ENCODE data around the gene KLK15. TPM values are rescaled to one million over a fixed set of nuclear protein-coding genes. Genes with fewer than 3 reads are reported as not detected.

Gene KLK15
- total RNA-seq, 1 donor from 2014 or later: not detected

GRCh38 chr19:50798659-50799546, 34.5 kb downstream of the KLK15 start:
- peaks cover 12 to 19% (median 14%) of the 10 kb centered on the region in 3 donors for H3K4me1 ChIP-seq (ENCODE audit: control insufficient read depth in 3 of 3, insufficient read depth in 3 of 3, low read length in 3 of 3)
- H3K9me3 ChIP-seq (ENCODE audit: control insufficient read depth in 3 of 3, low read length in 3 of 3): no peaks in the 10 kb centered on the region
- H3K36me3 ChIP-seq (ENCODE audit: control insufficient read depth in 3 of 3, insufficient read depth in 3 of 3, low read length in 3 of 3): peaks cover 35 to 40% (median 37%) of the 10 kb centered on the region in 3 donors

GRCh38 chr19:50797781-50798658, 35.4 kb downstream of the KLK15 start:
- H3K27me3 ChIP-seq (ENCODE audit: control insufficient read depth in 3 of 3, insufficient read depth in 3 of 3, low read length in 3 of 3): no peaks in the 10 kb centered on the region
- no peaks in the 10 kb centered on the region for H3K9me3 ChIP-seq (ENCODE audit: control insufficient read depth in 3 of 3, low read length in 3 of 3)
- no peak overlapping the region for H3K4me3 ChIP-seq (ENCODE audit: low read length in 3 of 3)
- H3K9ac ChIP-seq (ENCODE audit: low read depth in 1 of 3, low read length in 3 of 3): no peak overlapping the region
- peaks cover 3 to 11% (median 5%) of the 10 kb centered on the region in 3 donors for H3K4me1 ChIP-seq (ENCODE audit: control insufficient read depth in 3 of 3, insufficient read depth in 3 of 3, low read length in 3 of 3)
- H3K27ac ChIP-seq (ENCODE audit: low read depth, low read length): no peak overlapping the region
- H3K36me3 ChIP-seq (ENCODE audit: control insufficient read depth in 3 of 3, insufficient read depth in 3 of 3, low read length in 3 of 3): peaks cover 35 to 40% (median 37%) of the 10 kb centered on the region in 3 donors

More at GRCh38 chr19:50798659-50799546, 34.5 kb downstream of the KLK15 start:
- H3K27ac ChIP-seq (ENCODE audit: low read depth, low read length): no peak overlapping the region
- no peak overlapping the region for H3K9ac ChIP-seq (ENCODE audit: low read depth in 1 of 3, low read length in 3 of 3)
- no peak overlapping the region for H3K4me3 ChIP-seq (ENCODE audit: low read length in 3 of 3)
- H3K27me3 ChIP-seq (ENCODE audit: control insufficient read depth in 3 of 3, insufficient read depth in 3 of 3, low read length in 3 of 3): no peaks in the 10 kb centered on the region

- no peak overlapping the region for H3K9ac ChIP-seq (ENCODE audit: low read depth in 1 of 3, low read length in 3 of 3)
- peaks cover 35 to 40% (median 37%) of the 10 kb centered on the region in 3 donors for H3K36me3 ChIP-seq (ENCODE audit: control insufficient read depth in 3 of 3, insufficient read depth in 3 of 3, low read length in 3 of 3)
- H3K4me3 ChIP-seq (ENCODE audit: low read length in 3 of 3): no peak overlapping the region
- no peaks in the 10 kb centered on the region for H3K9me3 ChIP-seq (ENCODE audit: control insufficient read depth in 3 of 3, low read length in 3 of 3)
- H3K4me1 ChIP-seq (ENCODE audit: control insufficient read depth in 3 of 3, insufficient read depth in 3 of 3, low read length in 3 of 3): peaks cover 0 to 5% (median 0%) of the 10 kb centered on the region in 3 donors
- no peaks in the 10 kb centered on the region for H3K27me3 ChIP-seq (ENCODE audit: control insufficient read depth in 3 of 3, insufficient read depth in 3 of 3, low read length in 3 of 3)
- no peak overlapping the region for H3K27ac ChIP-seq (ENCODE audit: low read depth, low read length)
Observed at GRCh38 chr19:50797429-50797780, 36.0 kb downstream of the KLK15 start.

- Histone ChIP-seq H3K36me3 (ENCODE audit: control insufficient read depth in 3 of 3, insufficient read depth in 3 of 3, low read length in 3 of 3) (peaks cover 30 to 37% (median 32%) of the 10 kb centered on the region in 3 donors), H3K27me3 (ENCODE audit: control insufficient read depth in 3 of 3, insufficient read depth in 3 of 3, low read length in 3 of 3) (no peaks in the 10 kb centered on the region)
Observed at GRCh38 chr19:50796634-50797428, 36.5 kb downstream of the KLK15 start.

GRCh38 chr19:50796128-50796633, 37.2 kb downstream of the KLK15 start:
- Histone ChIP-seq H3K27me3 (ENCODE audit: control insufficient read depth in 3 of 3, insufficient read depth in 3 of 3, low read length in 3 of 3) (no peaks in the 10 kb centered on the region), H3K4me1 (ENCODE audit: control insufficient read depth in 3 of 3, insufficient read depth in 3 of 3, low read length in 3 of 3) (no peaks in the 10 kb centered on the region), H3K36me3 (ENCODE audit: control insufficient read depth in 3 of 3, insufficient read depth in 3 of 3, low read length in 3 of 3) (peaks cover 29 to 36% (median 32%) of the 10 kb centered on the region in 3 donors), H3K9me3 (ENCODE audit: control insufficient read depth in 3 of 3, low read length in 3 of 3) (no peaks in the 10 kb centered on the region), H3K4me3 (ENCODE audit: low read length in 3 of 3) (no peak overlapping the region), H3K9ac (ENCODE audit: low read depth in 1 of 3, low read length in 3 of 3) (no peak overlapping the region), H3K27ac (ENCODE audit: low read depth, low read length) (no peak overlapping the region)

More at GRCh38 chr19:50796634-50797428, 36.5 kb downstream of the KLK15 start:
- Histone ChIP-seq H3K4me3 (ENCODE audit: low read length in 3 of 3) (no peak overlapping the region), H3K9ac (ENCODE audit: low read depth in 1 of 3, low read length in 3 of 3) (no peak overlapping the region), H3K9me3 (ENCODE audit: control insufficient read depth in 3 of 3, low read length in 3 of 3) (no peaks in the 10 kb centered on the region), H3K4me1 (ENCODE audit: control insufficient read depth in 3 of 3, insufficient read depth in 3 of 3, low read length in 3 of 3) (no peaks in the 10 kb centered on the region), H3K27ac (ENCODE audit: low read depth, low read length) (no peak overlapping the region)

GRCh38 chr19:50795664-50796073, 37.7 kb downstream of the KLK15 start:
- no peak overlapping the region for H3K4me3 ChIP-seq (ENCODE audit: low read length in 3 of 3)
- H3K9ac ChIP-seq (ENCODE audit: low read depth in 1 of 3, low read length in 3 of 3): no peak overlapping the region
- no peaks in the 10 kb centered on the region for H3K27me3 ChIP-seq (ENCODE audit: control insufficient read depth in 3 of 3, insufficient read depth in 3 of 3, low read length in 3 of 3)
- no peaks in the 10 kb centered on the region for H3K4me1 ChIP-seq (ENCODE audit: control insufficient read depth in 3 of 3, insufficient read depth in 3 of 3, low read length in 3 of 3)
- peaks cover 25 to 33% (median 30%) of the 10 kb centered on the region in 3 donors for H3K36me3 ChIP-seq (ENCODE audit: control insufficient read depth in 3 of 3, insufficient read depth in 3 of 3, low read length in 3 of 3)
- no peaks in the 10 kb centered on the region for H3K9me3 ChIP-seq (ENCODE audit: control insufficient read depth in 3 of 3, low read length in 3 of 3)
- H3K27ac ChIP-seq (ENCODE audit: low read depth, low read length): no peak overlapping the region

GRCh38 chr19:50794876-50795663, 38.3 kb downstream of the KLK15 start:
- Histone ChIP-seq H3K4me3 (ENCODE audit: low read length in 3 of 3) (no peak overlapping the region), H3K9me3 (ENCODE audit: control insufficient read depth in 3 of 3, low read length in 3 of 3) (no peaks in the 10 kb centered on the region), H3K4me1 (ENCODE audit: control insufficient read depth in 3 of 3, insufficient read depth in 3 of 3, low read length in 3 of 3) (no peaks in the 10 kb centered on the region), H3K36me3 (ENCODE audit: control insufficient read depth in 3 of 3, insufficient read depth in 3 of 3, low read length in 3 of 3) (peaks cover 24 to 31% (median 30%) of the 10 kb centered on the region in 3 donors), H3K27me3 (ENCODE audit: control insufficient read depth in 3 of 3, insufficient read depth in 3 of 3, low read length in 3 of 3) (peaks cover 0 to under 1% (median 0%) of the 10 kb centered on the region in 3 donors), H3K27ac (ENCODE audit: low read depth, low read length) (no peak overlapping the region), H3K9ac (ENCODE audit: low read depth in 1 of 3, low read length in 3 of 3) (no peak overlapping the region)

GRCh38 chr19:50794074-50794875, 39.1 kb downstream of the KLK15 start:
- Histone ChIP-seq H3K4me3 (ENCODE audit: low read length in 3 of 3) (no peak overlapping the region), H3K27me3 (ENCODE audit: control insufficient read depth in 3 of 3, insufficient read depth in 3 of 3, low read length in 3 of 3) (peaks cover 0 to 4% (median 2%) of the 10 kb centered on the region in 3 donors), H3K9me3 (ENCODE audit: control insufficient read depth in 3 of 3, low read length in 3 of 3) (no peaks in the 10 kb centered on the region), H3K9ac (ENCODE audit: low read depth in 1 of 3, low read length in 3 of 3) (no peak overlapping the region), H3K27ac (ENCODE audit: low read depth, low read length) (no peak overlapping the region), H3K36me3 (ENCODE audit: control insufficient read depth in 3 of 3, insufficient read depth in 3 of 3, low read length in 3 of 3) (peaks cover 21 to 30% (median 29%) of the 10 kb centered on the region in 3 donors), H3K4me1 (ENCODE audit: control insufficient read depth in 3 of 3, insufficient read depth in 3 of 3, low read length in 3 of 3) (no peaks in the 10 kb centered on the region)
